Measurements from ENCODE around the gene LDLRAD4.

DNA sequence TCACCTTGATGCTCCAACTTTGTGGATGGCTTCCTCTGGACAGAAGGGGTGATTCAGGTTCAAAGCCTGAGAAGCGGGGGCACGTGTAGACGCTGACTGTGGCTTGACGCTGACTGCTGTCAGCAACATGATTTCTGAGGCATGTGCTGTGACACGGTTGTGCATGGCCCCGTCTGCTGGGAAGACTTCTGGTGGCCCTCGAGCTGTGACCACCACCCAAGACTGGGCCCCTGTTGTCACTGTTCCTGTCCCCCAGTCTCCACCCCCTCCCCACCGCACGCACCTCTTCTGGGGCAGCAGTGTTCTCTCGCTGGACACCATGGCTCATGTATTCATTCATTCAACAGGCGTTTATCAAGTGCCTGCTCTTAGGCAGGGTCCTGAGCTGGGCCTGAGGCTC lies 262.8 kb downstream of the LDLRAD4 start:
- TF ChIP-seq, protein P1, sequence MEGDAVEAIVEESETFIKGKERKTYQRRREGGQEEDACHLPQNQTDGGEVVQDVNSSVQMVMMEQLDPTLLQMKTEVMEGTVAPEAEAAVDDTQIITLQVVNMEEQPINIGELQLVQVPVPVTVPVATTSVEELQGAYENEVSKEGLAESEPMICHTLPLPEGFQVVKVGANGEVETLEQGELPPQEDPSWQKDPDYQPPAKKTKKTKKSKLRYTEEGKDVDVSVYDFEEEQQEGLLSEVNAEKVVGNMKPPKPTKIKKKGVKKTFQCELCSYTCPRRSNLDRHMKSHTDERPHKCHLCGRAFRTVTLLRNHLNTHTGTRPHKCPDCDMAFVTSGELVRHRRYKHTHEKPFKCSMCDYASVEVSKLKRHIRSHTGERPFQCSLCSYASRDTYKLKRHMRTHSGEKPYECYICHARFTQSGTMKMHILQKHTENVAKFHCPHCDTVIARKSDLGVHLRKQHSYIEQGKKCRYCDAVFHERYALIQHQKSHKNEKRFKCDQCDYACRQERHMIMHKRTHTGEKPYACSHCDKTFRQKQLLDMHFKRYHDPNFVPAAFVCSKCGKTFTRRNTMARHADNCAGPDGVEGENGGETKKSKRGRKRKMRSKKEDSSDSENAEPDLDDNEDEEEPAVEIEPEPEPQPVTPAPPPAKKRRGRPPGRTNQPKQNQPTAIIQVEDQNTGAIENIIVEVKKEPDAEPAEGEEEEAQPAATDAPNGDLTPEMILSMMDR (conservative IDR thresholded peaks at IDR 0.05; ENCODE audit: low read depth in 2 of 2) = no peak
- TF ChIP-seq NANOG (IDR thresholded peaks at IDR 0.05; ENCODE audit: borderline replicate concordance) (no peak), EZH2phosphoT487 (IDR thresholded peaks at IDR 0.05; ENCODE audit: unreplicated experiment) (no peak), ZNF114 (CRISPR knock-in tag; IDR thresholded peaks at IDR 0.05) (no peak)

Measured in GM23338 (cell line).